DOHH2 (cell line): Measurements from ENCODE around the gene FMNL2.

Experiments
- H3F3A ChIP-seq: fragments of 200-600 bp; sonication (generic), shearing (Covaris generic); 2 replicates; pipeline ENCODE4 v1.6.0; 2016; ENCODE audit warnings: antibody characterized with exemption, mild to moderate bottlenecking; ENCODE audit not compliant: control insufficient read depth, insufficient read depth
- H3K27ac ChIP-seq: fragments of 200-600 bp; sonication (generic); 2 replicates; pipeline ENCODE4 v1.5.1; 2014; ENCODE audit warnings: low read depth, mild to moderate bottlenecking, low read length, moderate library complexity
- H3K27me3 ChIP-seq: fragments of 200-600 bp; sonication (generic); 2 replicates; pipeline ENCODE4 v1.6.1; 2014; ENCODE audit warnings: mild to moderate bottlenecking, low read length, mixed read lengths; ENCODE audit not compliant: control insufficient read depth
- H3K36me3 ChIP-seq: fragments of 200-600 bp; sonication (generic); 2 replicates; pipeline ENCODE4 v1.6.1; 2014; ENCODE audit warnings: mild to moderate bottlenecking, low read length, moderate library complexity, mixed read lengths; ENCODE audit not compliant: control insufficient read depth
- H3K4me1 ChIP-seq: fragments of 200-600 bp; sonication (generic); 2 replicates; pipeline ENCODE4 v1.6.1; 2014; ENCODE audit warnings: mild to moderate bottlenecking, low read length, mixed read lengths; ENCODE audit not compliant: control insufficient read depth
- H3K4me2 ChIP-seq: fragments of 200-600 bp; sonication (generic); 2 replicates; pipeline ENCODE4 v1.6.0; 2014; ENCODE audit warnings: mild to moderate bottlenecking, low read length, moderate library complexity
- H3K4me3 ChIP-seq: fragments of 200-600 bp; sonication (generic); 2 replicates; pipeline ENCODE4 v1.5.1; 2014; ENCODE audit warnings: mild to moderate bottlenecking, low read length, mixed read lengths
- H3K79me2 ChIP-seq: fragments of 200-600 bp; sonication (generic); 2 replicates; pipeline ENCODE4 v1.6.1; 2014; ENCODE audit warnings: mild to moderate bottlenecking, low read length, mixed read lengths; ENCODE audit not compliant: control insufficient read depth
- H3K9me2 ChIP-seq: fragments of 200-600 bp; sonication (generic); replicated peaks from 2 replicates; pipeline ENCODE4 v1.6.1; 2014; ENCODE audit warnings: mild to moderate bottlenecking, low read length, mixed read lengths; ENCODE audit not compliant: control insufficient read depth
- H3K9me3 ChIP-seq: fragments of 200-600 bp; sonication (generic); 2 replicates; pipeline ENCODE4 v1.6.1; 2014; ENCODE audit warnings: antibody characterized with exemption, low read length, mixed read lengths; ENCODE audit not compliant: control insufficient read depth, insufficient read depth
- H4K20me1 ChIP-seq: fragments of 200-600 bp; sonication (generic); 2 replicates; pipeline ENCODE4 v1.6.0; 2014; ENCODE audit warnings: low read depth, mild to moderate bottlenecking, antibody characterized with exemption, low read length, moderate library complexity; ENCODE audit not compliant: control insufficient read depth, insufficient read depth
- CTCF ChIP-seq: fragments of 200-600 bp; sonication (generic); IDR thresholded peaks from one replicate; pipeline ENCODE4 v1.5.1; 2014; ENCODE audit warnings: antibody characterized with exemption, mild to moderate bottlenecking, low read depth, low read length; ENCODE audit not compliant: poor library complexity, severe bottlenecking
- EZH2phosphoT487 ChIP-seq: fragments of 200-600 bp; sonication (generic); IDR thresholded peaks from 2 replicates; pipeline ENCODE4 v1.6.1; 2017; ENCODE audit warnings: borderline replicate concordance, mild to moderate bottlenecking, antibody characterized with exemption, low read length, moderate library complexity, mixed read lengths

FMNL2 gene

GRCh38 chr2:152490686-152491455, 155.9 kb downstream of the FMNL2 start:
- peaks cover 14% of the 10 kb centered on the region for H3K27me3 ChIP-seq
- no peak overlapping the region for H3K4me2 ChIP-seq
- TF ChIP-seq CTCF (no peak), EZH2phosphoT487 (no peak)
- H3F3A ChIP-seq: no peaks in the 10 kb centered on the region
- H3K9me3 ChIP-seq: no peaks in the 10 kb centered on the region
- H3K4me3 ChIP-seq: no peak overlapping the region
- H3K27ac ChIP-seq: no peak overlapping the region
- H3K9me2 ChIP-seq: no peaks in the 10 kb centered on the region
- H4K20me1 ChIP-seq: no peaks in the 10 kb centered on the region
- H3K79me2 ChIP-seq: no peaks in the 10 kb centered on the region
- no peaks in the 10 kb centered on the region for H3K4me1 ChIP-seq
- H3K36me3 ChIP-seq: no peaks in the 10 kb centered on the region

DNA sequence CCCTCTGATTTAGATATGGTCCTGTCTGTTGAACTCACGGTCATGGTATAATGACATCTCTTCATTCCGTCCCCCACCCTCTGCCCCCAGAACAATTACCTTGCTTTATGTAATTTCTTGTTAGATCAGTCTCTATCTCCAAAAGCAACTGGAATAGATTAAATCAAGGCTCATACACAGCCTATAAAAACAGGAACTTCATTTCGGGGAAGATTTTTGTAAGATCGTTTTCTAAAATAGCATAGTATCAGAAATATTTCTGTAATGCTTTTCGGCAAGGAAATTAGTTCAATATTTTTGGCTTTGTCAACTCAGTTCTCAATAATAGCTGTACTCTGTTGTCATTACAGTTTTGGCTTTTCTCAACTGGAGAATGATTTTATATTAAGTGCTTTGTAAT, 157.2 kb downstream of the FMNL2 start:
- H3K9me3 ChIP-seq: no peaks in the 10 kb centered on the region
- TF ChIP-seq EZH2phosphoT487: no peak
- no peak for TF ChIP-seq CTCF
- peaks cover 9% of the 10 kb centered on the region; the same call in 1 of the 2 replicates for H3K27me3 ChIP-seq
- H3K4me2 ChIP-seq: no peak overlapping the region
- no peaks in the 10 kb centered on the region for H3K79me2 ChIP-seq
- no peaks in the 10 kb centered on the region for H3K4me1 ChIP-seq
- no peaks in the 10 kb centered on the region for H3F3A ChIP-seq
- H3K9me2 ChIP-seq: no peaks in the 10 kb centered on the region
- no peak overlapping the region for H3K4me3 ChIP-seq
- no peaks in the 10 kb centered on the region for H3K36me3 ChIP-seq
- no peak overlapping the region for H3K27ac ChIP-seq
- H4K20me1 ChIP-seq: no peaks in the 10 kb centered on the region

GRCh38 chr2:152492911-152493310, 157.9 kb downstream of the FMNL2 start:
- no peaks in the 10 kb centered on the region for H3K79me2 ChIP-seq
- no peaks in the 10 kb centered on the region for H3K36me3 ChIP-seq
- H3K4me2 ChIP-seq: no peak overlapping the region
- no peaks in the 10 kb centered on the region for H4K20me1 ChIP-seq
- no peak for TF ChIP-seq CTCF
- TF ChIP-seq EZH2phosphoT487: no peak
- H3K9me3 ChIP-seq: no peaks in the 10 kb centered on the region
- no peak overlapping the region for H3K27ac ChIP-seq
- H3F3A ChIP-seq: no peaks in the 10 kb centered on the region
- no peaks in the 10 kb centered on the region for H3K4me1 ChIP-seq
- H3K9me2 ChIP-seq: no peaks in the 10 kb centered on the region
- H3K27me3 ChIP-seq: peaks cover 14% of the 10 kb centered on the region
- no peak overlapping the region for H3K4me3 ChIP-seq
